Measurements from ENCODE around the gene CD207.

CD207 gene

GRCh38 chr2:70851704-70852103, 16.1 kb upstream of the CD207 start:
- Histone ChIP-seq H3K4me1 (ENCODE audit: control insufficient read depth, insufficient read depth, low read length) (no peaks in the 10 kb centered on the region), H3K9me3 (ENCODE audit: control insufficient read depth in 2 of 2, low read length in 2 of 2) (no peaks in the 10 kb centered on the region), H3K36me3 (ENCODE audit: control insufficient read depth in 2 of 2, insufficient read depth in 2 of 2, low read length in 2 of 2) (no peaks in the 10 kb centered on the region), H3K4me3 (ENCODE audit: low read length in 2 of 2) (no peak overlapping the region), H3K27ac (ENCODE audit: low read length) (no peak overlapping the region), H3K9ac (ENCODE audit: low read length in 2 of 2) (no peak overlapping the region), H3K27me3 (ENCODE audit: control insufficient read depth in 1 of 2, insufficient read depth in 2 of 2, low read length in 2 of 2) (no peaks in the 10 kb centered on the region)

- Histone ChIP-seq H3K27ac (ENCODE audit: low read length) (no peak overlapping the region), H3K27me3 (ENCODE audit: control insufficient read depth in 1 of 2, insufficient read depth in 2 of 2, low read length in 2 of 2) (no peaks in the 10 kb centered on the region), H3K4me3 (ENCODE audit: low read length in 2 of 2) (no peak overlapping the region), H3K9me3 (ENCODE audit: control insufficient read depth in 2 of 2, low read length in 2 of 2) (no peaks in the 10 kb centered on the region), H3K9ac (ENCODE audit: low read length in 2 of 2) (no peak overlapping the region), H3K4me1 (ENCODE audit: control insufficient read depth, insufficient read depth, low read length) (no peaks in the 10 kb centered on the region), H3K36me3 (ENCODE audit: control insufficient read depth in 2 of 2, insufficient read depth in 2 of 2, low read length in 2 of 2) (no peaks in the 10 kb centered on the region)
Observed at GRCh38 chr2:70850925-70851324, 15.3 kb upstream of the CD207 start.

DNA sequence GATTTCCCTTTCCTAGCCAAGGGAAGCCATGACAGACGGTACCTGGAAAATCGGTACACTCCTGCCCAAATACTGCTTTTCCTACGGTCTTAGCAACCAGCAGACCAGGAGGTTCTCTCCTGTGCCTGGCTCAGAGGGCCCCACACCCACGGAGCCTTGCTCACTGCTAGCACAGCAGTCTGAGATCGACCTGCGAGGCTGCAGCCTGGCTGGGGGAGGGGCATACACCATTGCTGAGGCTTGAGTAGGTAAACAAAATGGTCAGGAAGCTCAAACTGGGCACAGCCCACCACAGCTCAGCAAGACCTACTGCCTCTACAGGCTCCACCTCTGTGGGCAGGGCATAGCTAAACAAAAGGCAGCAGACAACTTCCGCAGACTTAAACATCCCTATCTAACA, 6.8 kb upstream of the CD207 start:
- Histone ChIP-seq H3K4me1 (ENCODE audit: control insufficient read depth, insufficient read depth, low read length) (no peaks in the 10 kb centered on the region), H3K9ac (ENCODE audit: low read length in 2 of 2) (no peak overlapping the region), H3K36me3 (ENCODE audit: control insufficient read depth in 2 of 2, insufficient read depth in 2 of 2, low read length in 2 of 2) (no peaks in the 10 kb centered on the region), H3K4me3 (ENCODE audit: low read length in 2 of 2) (no peak overlapping the region), H3K9me3 (ENCODE audit: control insufficient read depth in 2 of 2, low read length in 2 of 2) (peaks cover 0 to 3% of the 10 kb centered on the region in 2 donors), H3K27me3 (ENCODE audit: control insufficient read depth in 1 of 2, insufficient read depth in 2 of 2, low read length in 2 of 2) (peaks cover 0 to 4% of the 10 kb centered on the region in 2 donors), H3K27ac (ENCODE audit: low read length) (no peak overlapping the region)

- Histone ChIP-seq H3K4me3 (ENCODE audit: low read length in 2 of 2) (no peak overlapping the region), H3K27ac (ENCODE audit: low read length) (no peak overlapping the region), H3K36me3 (ENCODE audit: control insufficient read depth in 2 of 2, insufficient read depth in 2 of 2, low read length in 2 of 2) (no peaks in the 10 kb centered on the region), H3K9ac (ENCODE audit: low read length in 2 of 2) (no peak overlapping the region), H3K9me3 (ENCODE audit: control insufficient read depth in 2 of 2, low read length in 2 of 2) (peaks cover 2 to 3% of the 10 kb centered on the region in 2 donors), H3K27me3 (ENCODE audit: control insufficient read depth in 1 of 2, insufficient read depth in 2 of 2, low read length in 2 of 2) (peaks cover 0 to 4% of the 10 kb centered on the region in 2 donors), H3K4me1 (ENCODE audit: control insufficient read depth, insufficient read depth, low read length) (no peaks in the 10 kb centered on the region)
Observed at GRCh38 chr2:70837980-70838925, 2.6 kb upstream of the CD207 start.

DNA sequence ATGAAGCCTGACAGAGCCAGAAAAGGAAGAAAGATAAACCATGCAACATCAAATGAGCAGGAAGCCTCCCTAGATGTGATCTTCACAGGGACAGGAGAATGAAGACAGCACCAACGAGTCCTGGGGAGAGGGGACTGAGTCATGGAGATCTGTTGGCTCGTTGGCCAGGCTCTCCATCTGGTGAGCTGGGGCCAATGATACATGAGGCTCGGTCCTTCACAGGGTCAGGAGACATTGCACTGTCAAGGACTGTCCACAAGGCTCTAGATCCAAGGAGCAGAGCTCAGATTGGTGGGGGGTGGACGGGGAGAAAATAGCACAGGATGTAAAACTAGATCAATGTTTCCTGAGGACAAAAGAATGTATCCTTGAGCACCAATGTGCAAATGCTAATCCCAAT, 735 bp downstream of the CD207 start:
- H3K27me3 ChIP-seq (ENCODE audit: control insufficient read depth in 1 of 2, insufficient read depth in 2 of 2, low read length in 2 of 2) = no peaks in the 10 kb centered on the region
- H3K9ac ChIP-seq (ENCODE audit: low read length in 2 of 2) = no peak overlapping the region
- H3K36me3 ChIP-seq (ENCODE audit: control insufficient read depth in 2 of 2, insufficient read depth in 2 of 2, low read length in 2 of 2) = no peaks in the 10 kb centered on the region
- H3K27ac ChIP-seq (ENCODE audit: low read length) = no peak overlapping the region
- no peak overlapping the region for H3K4me3 ChIP-seq (ENCODE audit: low read length in 2 of 2)
- peaks cover 0 to 2% of the 10 kb centered on the region in 2 donors for H3K9me3 ChIP-seq (ENCODE audit: control insufficient read depth in 2 of 2, low read length in 2 of 2)
- H3K4me1 ChIP-seq (ENCODE audit: control insufficient read depth, insufficient read depth, low read length) = no peaks in the 10 kb centered on the region

DNA sequence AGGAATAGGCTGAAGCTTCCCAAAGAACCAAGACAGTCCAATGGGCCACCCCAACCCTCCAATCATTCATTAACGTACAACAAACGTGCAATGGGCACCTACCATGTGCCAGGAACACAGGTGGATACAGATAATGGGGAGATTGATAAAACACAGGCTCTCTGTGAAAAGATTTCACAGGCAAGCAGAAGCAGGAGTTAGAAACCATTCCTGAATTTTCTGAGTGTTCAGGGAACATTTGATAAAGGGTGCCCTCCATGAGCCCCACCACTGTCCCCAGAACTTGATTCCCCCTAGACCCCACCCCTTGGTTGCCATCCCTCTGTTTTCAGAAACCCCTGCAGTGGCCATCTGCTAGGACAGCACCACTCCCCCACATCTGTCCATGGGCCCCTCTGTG, 1.5 kb downstream of the CD207 start:
- no peak overlapping the region for H3K9ac ChIP-seq (ENCODE audit: low read length in 2 of 2)
- H3K9me3 ChIP-seq (ENCODE audit: control insufficient read depth in 2 of 2, low read length in 2 of 2) = peaks cover 0 to 2% of the 10 kb centered on the region in 2 donors
- H3K27ac ChIP-seq (ENCODE audit: low read length) = no peak overlapping the region
- H3K27me3 ChIP-seq (ENCODE audit: control insufficient read depth in 1 of 2, insufficient read depth in 2 of 2, low read length in 2 of 2) = no peaks in the 10 kb centered on the region
- H3K36me3 ChIP-seq (ENCODE audit: control insufficient read depth in 2 of 2, insufficient read depth in 2 of 2, low read length in 2 of 2) = no peaks in the 10 kb centered on the region
- H3K4me3 ChIP-seq (ENCODE audit: low read length in 2 of 2) = no peak overlapping the region
- H3K4me1 ChIP-seq (ENCODE audit: control insufficient read depth, insufficient read depth, low read length) = no peaks in the 10 kb centered on the region

- Histone ChIP-seq H3K9ac (ENCODE audit: low read length in 2 of 2) (no peak overlapping the region), H3K36me3 (ENCODE audit: control insufficient read depth in 2 of 2, insufficient read depth in 2 of 2, low read length in 2 of 2) (no peaks in the 10 kb centered on the region), H3K4me1 (ENCODE audit: control insufficient read depth, insufficient read depth, low read length) (no peaks in the 10 kb centered on the region)
Observed at GRCh38 chr2:70833246-70833645, 2.4 kb downstream of the CD207 start.

DNA sequence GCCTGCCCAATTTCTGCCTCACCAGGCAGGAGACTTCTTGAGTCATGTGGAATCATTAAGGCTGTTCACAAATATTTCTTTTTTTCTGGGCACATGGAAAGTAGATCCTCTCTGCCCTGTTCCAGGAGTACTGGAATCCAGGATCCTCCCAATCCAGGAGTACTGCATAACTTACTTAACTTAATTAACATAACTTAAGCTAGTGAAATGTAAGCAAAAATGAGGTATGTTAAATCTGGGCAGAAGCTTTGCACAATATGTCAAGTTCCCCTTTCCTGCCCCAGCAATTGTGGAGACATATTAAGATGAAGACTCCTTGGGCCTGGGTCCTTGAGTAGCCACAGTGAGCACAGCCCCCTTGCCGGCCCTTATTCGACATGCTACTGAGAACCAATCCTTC, 3.2 kb downstream of the CD207 start:
- Histone ChIP-seq H3K27me3 (ENCODE audit: control insufficient read depth in 1 of 2, insufficient read depth in 2 of 2, low read length in 2 of 2) (no peaks in the 10 kb centered on the region), H3K27ac (ENCODE audit: low read length) (no peak overlapping the region), H3K9ac (ENCODE audit: low read length in 2 of 2) (no peak overlapping the region), H3K4me1 (ENCODE audit: control insufficient read depth, insufficient read depth, low read length) (no peaks in the 10 kb centered on the region), H3K36me3 (ENCODE audit: control insufficient read depth in 2 of 2, insufficient read depth in 2 of 2, low read length in 2 of 2) (no peaks in the 10 kb centered on the region), H3K9me3 (ENCODE audit: control insufficient read depth in 2 of 2, low read length in 2 of 2) (peaks cover 0 to 2% of the 10 kb centered on the region in 2 donors), H3K4me3 (ENCODE audit: low read length in 2 of 2) (no peak overlapping the region)

More at GRCh38 chr2:70833246-70833645, 2.4 kb downstream of the CD207 start:
- H3K9me3 ChIP-seq (ENCODE audit: control insufficient read depth in 2 of 2, low read length in 2 of 2) = peaks cover 0 to 2% of the 10 kb centered on the region in 2 donors
- H3K27ac ChIP-seq (ENCODE audit: low read length) = no peak overlapping the region
- H3K27me3 ChIP-seq (ENCODE audit: control insufficient read depth in 1 of 2, insufficient read depth in 2 of 2, low read length in 2 of 2) = no peaks in the 10 kb centered on the region
- no peak overlapping the region for H3K4me3 ChIP-seq (ENCODE audit: low read length in 2 of 2)

GRCh38 chr2:70831861-70832260, 3.8 kb downstream of the CD207 start:
- Histone ChIP-seq H3K9me3 (ENCODE audit: control insufficient read depth in 2 of 2, low read length in 2 of 2) (peaks cover 0 to 2% of the 10 kb centered on the region in 2 donors), H3K27me3 (ENCODE audit: control insufficient read depth in 1 of 2, insufficient read depth in 2 of 2, low read length in 2 of 2) (no peaks in the 10 kb centered on the region), H3K4me1 (ENCODE audit: control insufficient read depth, insufficient read depth, low read length) (no peaks in the 10 kb centered on the region), H3K36me3 (ENCODE audit: control insufficient read depth in 2 of 2, insufficient read depth in 2 of 2, low read length in 2 of 2) (no peaks in the 10 kb centered on the region), H3K4me3 (ENCODE audit: low read length in 2 of 2) (no peak overlapping the region), H3K27ac (ENCODE audit: low read length) (no peak overlapping the region), H3K9ac (ENCODE audit: low read length in 2 of 2) (no peak overlapping the region)

DNA sequence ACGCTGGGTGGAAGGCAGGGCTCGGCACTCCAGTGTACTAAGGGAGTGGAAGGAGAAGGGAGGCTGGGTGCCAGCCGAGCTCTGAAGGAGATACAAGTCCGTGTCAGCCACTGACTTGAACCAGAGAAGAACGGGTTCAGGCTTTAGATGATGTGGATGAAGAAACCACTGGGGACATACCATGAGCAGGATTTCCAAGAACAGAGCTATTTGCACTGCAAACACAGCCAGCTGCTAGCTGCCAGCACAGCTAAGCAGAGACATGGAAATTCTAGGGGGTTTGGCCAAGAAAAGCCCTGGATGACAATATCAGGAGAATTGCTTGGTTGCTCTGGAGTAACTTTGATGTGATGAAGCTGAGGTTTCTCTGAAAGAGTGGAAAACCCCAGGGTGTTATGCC, 5.2 kb downstream of the CD207 start:
- Histone ChIP-seq H3K27ac (ENCODE audit: low read length) (no peak overlapping the region), H3K9ac (ENCODE audit: low read length in 2 of 2) (no peak overlapping the region), H3K36me3 (ENCODE audit: control insufficient read depth in 2 of 2, insufficient read depth in 2 of 2, low read length in 2 of 2) (no peaks in the 10 kb centered on the region), H3K4me3 (ENCODE audit: low read length in 2 of 2) (no peak overlapping the region), H3K9me3 (ENCODE audit: control insufficient read depth in 2 of 2, low read length in 2 of 2) (peaks cover 0 to 2% of the 10 kb centered on the region in 2 donors), H3K4me1 (ENCODE audit: control insufficient read depth, insufficient read depth, low read length) (no peaks in the 10 kb centered on the region), H3K27me3 (ENCODE audit: control insufficient read depth in 1 of 2, insufficient read depth in 2 of 2, low read length in 2 of 2) (no peaks in the 10 kb centered on the region)

DNA sequence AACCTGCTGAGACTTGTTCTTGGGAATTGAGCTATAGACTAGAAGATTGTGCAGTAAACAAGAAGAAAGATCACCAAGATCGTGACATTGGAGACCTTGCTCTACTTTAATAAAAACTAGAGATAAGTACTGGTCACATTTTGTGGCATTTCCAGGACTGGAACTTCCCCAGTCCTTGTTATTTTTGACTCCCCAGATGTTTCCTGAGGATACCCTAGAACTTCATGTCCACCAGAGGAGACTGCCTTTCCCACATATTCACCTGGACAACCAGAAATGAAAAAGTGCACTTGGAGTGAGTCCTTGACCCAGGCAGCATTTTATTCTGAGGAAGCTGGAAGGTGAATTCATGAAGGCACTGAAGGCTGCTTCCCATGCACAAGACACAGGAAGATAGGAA, 5.7 kb downstream of the CD207 start:
- Histone ChIP-seq H3K9ac (ENCODE audit: low read length in 2 of 2) (no peak overlapping the region), H3K4me3 (ENCODE audit: low read length in 2 of 2) (no peak overlapping the region), H3K9me3 (ENCODE audit: control insufficient read depth in 2 of 2, low read length in 2 of 2) (peaks cover 0 to 2% of the 10 kb centered on the region in 2 donors), H3K27me3 (ENCODE audit: control insufficient read depth in 1 of 2, insufficient read depth in 2 of 2, low read length in 2 of 2) (no peaks in the 10 kb centered on the region), H3K4me1 (ENCODE audit: control insufficient read depth, insufficient read depth, low read length) (no peaks in the 10 kb centered on the region), H3K36me3 (ENCODE audit: control insufficient read depth in 2 of 2, insufficient read depth in 2 of 2, low read length in 2 of 2) (no peaks in the 10 kb centered on the region), H3K27ac (ENCODE audit: low read length) (no peak overlapping the region)
